BLaER1 (cell line): ENCODE results near the gene POTEE.
"Not testable (repeated sequence)": the region's sequence is repeated elsewhere in the genome, so short reads cannot be mapped to it uniquely, and the experiment has no call there.

Experiments used
- H3K27ac ChIP-seq: shearing (Covaris generic); formaldehyde crosslinking; 2 replicates; pipeline ENCODE4 v1.8.1; 2022
- H3K27me3 ChIP-seq: shearing (Covaris generic); formaldehyde crosslinking; 2 replicates; pipeline ENCODE4 v1.8.1; 2022
- H3K36me3 ChIP-seq: shearing (Covaris generic); formaldehyde crosslinking; 2 replicates; pipeline ENCODE4 v1.8.1; 2022
- H3K4me1 ChIP-seq: shearing (Covaris generic); formaldehyde crosslinking; 2 replicates; pipeline ENCODE4 v1.8.1; 2022
- H3K4me2 ChIP-seq: shearing (Covaris generic); formaldehyde crosslinking; 2 replicates; pipeline ENCODE4 v1.8.1; 2022
- H3K4me3 ChIP-seq: shearing (Covaris generic); formaldehyde crosslinking; 2 replicates; pipeline ENCODE4 v1.8.1; 2022
- H3K9ac ChIP-seq: shearing (Covaris generic); formaldehyde crosslinking; 2 replicates; pipeline ENCODE4 v1.8.1; 2022
- H3K9me3 ChIP-seq: shearing (Covaris generic); formaldehyde crosslinking; 2 replicates; pipeline ENCODE4 v1.8.1; 2022
- H4K20me1 ChIP-seq: shearing (Covaris generic); formaldehyde crosslinking; 2 replicates; pipeline ENCODE4 v1.8.1; 2022

Gene POTEE

DNA sequence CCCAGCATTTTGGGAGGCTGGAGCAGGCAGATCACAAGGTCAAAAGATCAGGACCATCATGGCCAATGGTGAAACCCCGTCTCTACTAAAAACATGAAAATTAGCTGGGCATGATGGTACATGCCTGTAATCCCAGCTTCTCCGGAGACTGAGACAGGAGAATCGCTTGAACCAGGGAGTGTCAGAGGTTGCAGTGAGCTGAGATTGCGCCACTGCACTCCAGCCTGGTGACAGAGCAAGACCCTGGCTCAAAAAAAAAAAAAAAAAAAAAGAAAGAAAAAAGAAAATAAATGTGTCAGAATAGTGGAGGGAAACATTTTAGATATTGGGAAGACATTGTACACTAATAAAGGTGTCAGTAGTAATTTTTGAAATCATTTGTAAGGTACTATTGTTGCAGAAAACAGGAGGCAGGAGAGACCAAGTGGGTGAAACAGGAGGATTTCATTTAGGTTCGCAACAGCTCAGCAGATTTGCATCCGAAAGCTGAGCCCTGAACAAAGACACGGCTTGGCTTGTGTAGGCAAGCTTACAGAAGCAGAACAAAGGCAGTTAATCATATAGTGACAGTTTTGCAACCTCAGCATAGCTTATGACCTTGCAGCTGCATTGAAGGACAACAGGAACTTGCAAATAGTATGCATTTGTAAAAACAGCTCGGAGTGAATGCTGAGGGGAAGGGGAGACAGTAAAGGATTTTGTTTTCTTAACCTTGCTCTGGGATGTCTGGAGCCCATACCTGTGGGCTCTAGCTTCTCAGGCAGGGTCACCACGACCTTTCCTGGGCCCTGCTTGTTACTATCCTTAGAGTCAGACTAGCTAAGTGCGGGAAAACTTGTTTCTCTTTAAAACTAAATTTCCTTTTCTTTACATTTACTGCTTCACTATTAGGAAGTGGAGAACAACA lies 26.5 kb downstream of the POTEE start:
- not testable (repeated sequence) for H3K27me3 ChIP-seq, H3K36me3 ChIP-seq, H4K20me1 ChIP-seq, H3K9ac ChIP-seq, H3K27ac ChIP-seq, H3K4me2 ChIP-seq, H3K4me3 ChIP-seq, H3K9me3 ChIP-seq, H3K4me1 ChIP-seq
